Mesothelial cell of epicardium (in vitro differentiated cells): ENCODE results near the gene SLC1A3. TPM values are rescaled to one million over a fixed set of nuclear protein-coding genes. Genes with fewer than 3 reads are reported as not detected.

Experiments used
- DNase-seq, 2 experiments: peaks; one replicate each; pipeline ENCODE4 v3.0.0; 2021; ENCODE audit warnings: low spot score in 2 of 2; ENCODE audit not compliant: unreplicated experiment in 2 of 2
- H3K27ac Mint-ChIP-seq: 2 replicates; pipeline ENCODE4 v1.8.0; 2021; ENCODE audit warnings: mixed read lengths
- H3K27me3 Mint-ChIP-seq: 2 replicates; pipeline ENCODE4 v1.8.0; 2021; ENCODE audit warnings: low read depth, mixed read lengths
- H3K36me3 Mint-ChIP-seq: 2 replicates; pipeline ENCODE4 v1.8.0; 2021; ENCODE audit warnings: mixed read lengths
- H3K4me1 Mint-ChIP-seq: 2 replicates; pipeline ENCODE4 v1.8.0; 2021; ENCODE audit warnings: mixed read lengths
- H3K4me3 Mint-ChIP-seq: 2 replicates; pipeline ENCODE4 v1.8.0; 2021; ENCODE audit warnings: mild to moderate bottlenecking, moderate library complexity, mixed read lengths
- H3K9me3 Mint-ChIP-seq: 2 replicates; pipeline ENCODE4 v1.8.0; 2021; ENCODE audit warnings: mixed read lengths
- CTCF ChIP-seq: fragments of 200-600 bp; sonication (generic); IDR thresholded peaks from one replicate; pipeline ENCODE4 v1.5.0; 2021; ENCODE audit warnings: antibody characterized with exemption; ENCODE audit not compliant: unreplicated experiment
- total RNA-seq: library from RNA; stranded (reverse); gene quantifications from 3 replicates; pipeline ENCODE4 v1.2.1, GENCODE V29; 2021

Gene SLC1A3
- total RNA-seq, 1 donor from 2014 or later: 56.3 TPM

- no peak for TF ChIP-seq CTCF
- Mint-ChIP-seq H3K4me3 (no peak overlapping the region), H3K9me3 (no peaks in the 10 kb centered on the region), H3K4me1 (peaks cover 59% of the 10 kb centered on the region), H3K27me3 (no peaks in the 10 kb centered on the region), H3K36me3 (peaks cover 2% of the 10 kb centered on the region), H3K27ac (no peak overlapping the region)
- no peak for DNase-seq
These were observed 50.1 kb downstream of the SLC1A3 start for GRCh38 chr5:36656556-36656955.

GRCh38 chr5:36657563-36657995, 51.2 kb downstream of the SLC1A3 start:
- peaks cover 65% of the 10 kb centered on the region for H3K4me1 Mint-ChIP-seq
- peak overlapping the region; percentile 37 for H3K27ac Mint-ChIP-seq
- no peaks in the 10 kb centered on the region for H3K27me3 Mint-ChIP-seq
- H3K4me3 Mint-ChIP-seq: no peak overlapping the region
- no peaks in the 10 kb centered on the region for H3K9me3 Mint-ChIP-seq
- no peak for TF ChIP-seq CTCF
- H3K36me3 Mint-ChIP-seq: peaks cover 5% of the 10 kb centered on the region
- DNase-seq: no peak

GRCh38 chr5:36658038-36658756, 51.8 kb downstream of the SLC1A3 start:
- H3K9me3 Mint-ChIP-seq: no peaks in the 10 kb centered on the region
- TF ChIP-seq CTCF: no peak
- H3K4me1 Mint-ChIP-seq: peaks cover 66% of the 10 kb centered on the region
- H3K27ac Mint-ChIP-seq: peak overlapping the region; percentile 96
- H3K36me3 Mint-ChIP-seq: peaks cover 7% of the 10 kb centered on the region
- DNase-seq: no peak
- no peaks in the 10 kb centered on the region for H3K27me3 Mint-ChIP-seq
- no peak overlapping the region for H3K4me3 Mint-ChIP-seq

- DNase-seq: no peak
- Mint-ChIP-seq H3K27ac (peak overlapping the region; percentile 96), H3K4me3 (no peak overlapping the region), H3K27me3 (no peaks in the 10 kb centered on the region), H3K36me3 (peaks cover 7% of the 10 kb centered on the region), H3K9me3 (no peaks in the 10 kb centered on the region), H3K4me1 (peaks cover 60% of the 10 kb centered on the region)
- no peak for TF ChIP-seq CTCF
These were observed 53.0 kb downstream of the SLC1A3 start for GRCh38 chr5:36659411-36659810.

- H3K27ac Mint-ChIP-seq: peak overlapping the region; percentile 96
- DNase-seq: no peak
- H3K4me1 Mint-ChIP-seq: peaks cover 56% of the 10 kb centered on the region
- no peak overlapping the region for H3K4me3 Mint-ChIP-seq
- H3K27me3 Mint-ChIP-seq: no peaks in the 10 kb centered on the region
- no peak for TF ChIP-seq CTCF
- H3K9me3 Mint-ChIP-seq: no peaks in the 10 kb centered on the region
- peaks cover 7% of the 10 kb centered on the region for H3K36me3 Mint-ChIP-seq
These were observed 54.1 kb downstream of the SLC1A3 start for GRCh38 chr5:36660397-36661049.
